GM18858 (cell line): ENCODE measurements around the gene SMS.

ENCODE experiments used
- ATAC-seq: cut with Tn5 transposase; IDR thresholded peaks from one replicate; pipeline ENCODE4 v1.9.1; 2021; ENCODE audit not compliant: unreplicated experiment

Gene SMS

DNA sequence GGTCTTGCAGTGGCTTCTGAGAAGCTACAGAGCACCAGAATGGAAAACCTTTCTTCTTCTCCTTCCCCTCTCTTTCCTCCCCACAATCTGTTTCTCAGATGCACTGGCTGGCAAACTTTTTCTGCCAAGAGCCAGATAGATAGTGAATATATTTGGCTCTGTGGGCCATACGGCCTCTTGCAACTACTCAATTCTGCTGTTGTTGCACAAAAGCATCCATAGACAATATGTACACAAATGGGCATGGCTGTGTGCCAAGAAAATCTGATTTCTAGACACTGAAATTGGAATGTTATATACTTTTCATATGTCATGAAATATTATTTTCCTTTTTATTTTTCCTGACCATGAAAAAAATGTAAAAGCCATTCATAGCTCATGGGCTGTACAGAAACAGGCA, 94.7 kb downstream of the SMS start:
- no peak for ATAC-seq

DNA sequence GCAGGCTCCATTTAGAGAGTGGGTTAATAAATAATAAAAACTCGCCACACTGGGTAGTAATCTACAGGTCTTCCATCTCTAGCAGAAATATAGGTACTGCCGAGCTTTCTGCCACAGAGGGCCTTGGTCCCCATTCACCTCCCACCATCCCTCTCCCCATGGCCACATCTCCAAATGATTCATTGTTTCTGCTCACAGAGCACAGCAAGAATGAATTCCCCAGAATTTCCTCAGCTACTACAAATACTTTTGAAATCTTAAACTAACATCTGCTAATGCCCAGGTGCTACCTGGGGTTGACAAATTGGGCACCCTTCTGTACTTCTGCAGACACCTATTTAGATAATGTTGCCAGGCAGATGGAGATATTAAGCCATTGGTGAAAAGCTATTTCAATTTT, 96.7 kb downstream of the SMS start:
- no peak for ATAC-seq

DNA sequence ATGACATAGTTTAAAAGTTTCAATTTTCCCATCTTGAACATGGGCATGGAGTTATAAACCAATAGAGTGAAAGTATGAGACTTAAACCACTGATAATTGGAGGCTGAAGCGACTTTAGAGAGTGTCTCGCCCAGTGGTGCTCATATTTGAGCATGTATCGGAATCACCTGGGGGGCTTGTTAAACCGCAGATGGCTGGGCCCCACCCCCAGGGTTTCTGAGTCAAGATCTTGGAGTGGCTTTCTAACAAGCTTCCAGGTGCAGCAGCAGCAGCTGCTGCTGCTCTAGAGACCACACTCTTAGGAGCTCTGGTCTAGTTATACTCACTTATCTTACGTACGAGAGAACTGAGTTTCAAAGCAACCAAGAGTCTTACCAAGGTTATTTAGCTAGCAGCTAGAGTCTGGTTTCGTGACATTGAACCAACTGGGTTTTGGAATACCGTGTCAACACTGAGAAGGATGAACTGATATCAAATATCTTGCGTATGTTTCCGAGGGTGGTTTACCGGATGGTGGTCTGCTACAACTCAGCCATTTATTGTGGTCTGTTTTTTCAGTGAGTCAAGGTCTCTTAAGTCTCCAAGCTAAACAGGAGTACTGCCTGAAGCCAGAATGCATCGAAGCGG, 97.5 kb downstream of the SMS start:
- no peak for ATAC-seq

DNA sequence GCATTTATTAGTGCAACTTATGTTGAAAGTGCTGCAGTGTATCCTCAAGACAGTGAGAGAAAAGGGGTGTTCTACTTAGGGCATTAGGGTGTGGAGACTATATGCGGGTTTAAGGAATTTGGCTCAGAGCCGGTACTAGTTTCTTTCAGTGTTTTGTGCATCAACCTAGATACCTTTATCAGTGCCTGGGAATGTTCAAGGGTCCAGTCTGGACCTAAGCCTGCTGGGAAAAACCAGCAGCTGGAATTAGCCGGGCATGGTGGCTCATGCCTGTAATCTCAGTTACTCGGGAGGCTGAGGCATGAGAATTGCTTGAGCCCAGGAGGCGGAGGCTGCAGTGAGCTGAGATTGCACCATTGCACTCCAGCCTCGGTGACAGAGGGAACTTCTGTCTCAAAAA, 99.0 kb downstream of the SMS start:
- no peak for ATAC-seq

DNA sequence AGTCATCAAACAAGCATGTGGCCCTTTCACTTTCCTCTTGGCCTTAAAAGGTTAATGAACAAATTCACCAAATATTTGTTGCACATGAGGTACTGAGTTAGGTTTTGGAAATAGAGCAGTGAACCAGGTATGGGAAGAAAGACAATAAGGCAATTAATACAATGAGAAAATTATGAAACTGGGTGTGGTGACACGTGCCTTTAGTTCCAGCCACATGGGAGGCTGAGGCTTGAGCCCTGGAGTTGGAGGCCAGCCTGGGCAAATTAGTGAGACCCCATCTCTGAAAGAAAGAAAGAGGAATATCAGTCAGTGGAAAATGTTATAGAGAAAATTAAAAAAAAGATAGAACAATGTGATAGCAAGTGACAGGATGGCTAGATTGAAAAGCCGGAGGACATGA, 99.7 kb downstream of the SMS start:
- no peak for ATAC-seq

DNA sequence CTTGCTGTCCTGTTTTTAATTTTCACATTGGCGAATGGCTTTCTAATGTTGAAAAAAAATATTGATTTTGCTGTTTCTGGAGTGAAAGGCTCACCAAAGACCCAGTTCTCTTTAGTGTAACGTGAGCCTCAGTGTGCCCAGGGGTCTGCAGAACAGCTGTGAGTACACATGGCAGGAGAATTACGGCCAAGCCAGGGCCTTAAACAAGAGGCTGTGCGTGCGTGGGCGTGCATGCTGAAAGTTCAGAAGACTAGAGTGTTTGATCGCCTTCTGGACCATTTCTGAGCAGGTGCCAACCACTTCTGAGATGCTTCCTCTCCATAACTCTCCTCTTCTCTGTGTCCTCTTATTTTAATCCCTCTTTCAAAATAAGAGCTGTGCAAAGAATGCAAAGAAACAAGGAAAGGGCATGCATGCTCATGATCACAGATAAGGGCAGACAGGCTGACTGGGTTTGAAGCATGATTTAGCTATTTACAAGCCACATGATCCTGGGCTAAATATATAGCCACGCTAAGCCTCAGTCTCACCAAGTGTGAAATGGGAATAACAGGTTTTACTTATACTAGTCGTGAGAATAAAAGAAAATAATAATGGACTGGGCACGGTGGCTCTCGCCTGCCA, 101.5 kb downstream of the SMS start:
- no peak for ATAC-seq

DNA sequence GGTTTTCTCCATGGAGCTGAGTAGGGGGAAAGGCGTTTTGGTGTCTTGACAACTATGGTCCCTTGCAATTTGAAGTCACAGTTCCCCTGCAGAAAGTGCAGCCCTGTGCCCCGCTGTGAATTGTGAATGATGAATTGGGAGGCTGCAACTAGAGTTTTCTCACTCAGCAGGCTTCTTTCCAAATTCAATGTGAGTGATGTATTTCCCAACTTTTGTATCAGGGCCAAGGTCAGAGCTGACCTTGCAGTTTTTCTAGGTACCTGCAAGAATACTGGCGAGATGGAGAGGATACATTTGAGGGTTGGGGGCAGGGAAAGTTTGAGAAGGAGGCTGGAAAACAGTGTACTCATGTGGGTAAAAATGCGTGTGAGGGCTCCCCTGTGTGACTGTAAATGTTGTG, 103.4 kb downstream of the SMS start:
- no peak for ATAC-seq
